K562 treated with DMSO at 1 percent for 24 hours (cell line): ENCODE results near the gene SNX11. TPM values are rescaled to one million over a fixed set of nuclear protein-coding genes. Genes with fewer than 3 reads are reported as not detected.

Experiments used
- total RNA-seq: library from RNA; unstranded; fragments of 300-600 nt; gene quantifications from 2 replicates; pipeline ENCODE4 v1.2.3, GENCODE V29; 2022; ENCODE audit warnings: low read depth; ENCODE audit not compliant: insufficient read depth

Gene SNX11
- total RNA-seq: 19.3 and 23.3 TPM in 2 replicates

DNA sequence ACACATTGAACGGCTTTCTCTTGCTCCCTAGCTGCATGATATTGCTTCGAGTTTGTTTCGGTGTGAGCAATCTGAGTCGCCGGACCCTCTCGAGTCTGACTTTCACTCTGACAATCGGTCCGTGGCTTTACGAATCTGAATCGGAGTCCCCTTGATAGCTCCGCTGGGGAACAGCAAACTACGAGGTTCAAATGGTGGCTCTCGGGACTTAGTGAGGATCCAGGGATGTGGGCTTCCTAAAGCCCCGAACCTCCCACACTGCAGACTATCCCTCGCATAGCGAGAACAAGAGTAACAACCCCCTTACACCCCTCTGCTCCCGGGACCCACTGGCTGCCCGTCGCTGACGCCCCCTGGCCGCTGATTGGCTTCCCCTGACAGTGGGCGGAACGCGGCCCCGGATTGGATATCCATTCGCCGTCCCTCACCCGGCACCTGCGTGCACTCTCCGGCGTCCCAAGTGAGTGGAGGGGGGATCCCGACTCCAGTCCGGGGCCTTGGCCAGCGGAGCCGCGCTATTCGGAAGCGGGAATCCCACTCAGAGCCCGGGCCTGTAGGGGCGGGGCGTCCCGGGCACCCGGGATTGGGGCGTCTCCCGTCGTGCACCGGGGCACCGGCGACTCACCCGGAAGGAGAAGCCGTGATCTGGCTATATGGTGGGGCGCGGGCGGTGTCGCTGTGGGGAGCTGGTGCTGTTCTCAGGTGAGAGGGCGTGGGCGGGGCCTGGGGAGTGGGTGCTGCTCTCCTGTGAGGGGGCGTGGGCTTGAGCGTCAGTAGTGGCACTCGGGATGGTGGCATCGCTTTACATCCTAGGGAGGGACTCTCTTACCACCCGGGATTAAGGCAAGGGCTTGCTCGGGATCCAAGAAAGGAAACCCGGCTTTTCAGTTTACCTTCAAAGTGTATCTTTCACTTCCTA is at the start of gene SNX11:
TSS of gene SNX11 (plus strand) at position 630 of the 919 bp plus-strand sequence. CDS start 4,278 bp downstream, outside the sequence.

GRCh38 chr17:48101012-48101720 is 6.4 kb upstream of the SNX11 start, which contains the start of gene CBX1:
Gene CBX1 (minus strand): TSS chr17:48101478. CDS start chr17:48077004, 24,474 bp downstream.

Other genes with a start within 250 kb of the SNX11 start
- gene SP2, start 211.5 kb upstream of the SNX11 start, total RNA-seq: 19.0 and 23.9 TPM in 2 replicates
- 10.9 and 12.6 TPM in 2 replicates for gene PNPO, start 166.2 kb upstream of the SNX11 start, total RNA-seq
- not detected in 2 replicates for gene PRR15L, start 149.9 kb upstream of the SNX11 start, total RNA-seq
- 124 and 144 TPM in 2 replicates for gene CDK5RAP3, start 136.7 kb upstream of the SNX11 start, total RNA-seq
- not detected in 2 replicates for gene COPZ2, start 70.0 kb upstream of the SNX11 start, total RNA-seq
- gene NFE2L1, start 59.4 kb upstream of the SNX11 start, total RNA-seq: 193 and 207 TPM in 2 replicates
- 42.8 and 47.7 TPM in 2 replicates for gene CBX1, start 6.3 kb upstream of the SNX11 start, total RNA-seq